ENCODE measurements around the gene ASTN2. TPM values are rescaled to one million over a fixed set of nuclear protein-coding genes. Genes with fewer than 3 reads are reported as not detected.

ASTN2 gene
- total and polyA plus RNA-seq, 2 donors (not counting 3 experiments of a cell fraction or from before 2014, with no cell fraction given): 1.0 to 1.9 TPM

GRCh38 chr9:116506685-116507084, 908.2 kb downstream of the ASTN2 start:
- no peaks in the 10 kb centered on the region for H3K27me3 ChIP-seq (ENCODE audit: control insufficient read depth in 2 of 2, insufficient read depth in 2 of 2, low read length in 2 of 2)
- dilution Hi-C loops (cut with MboI; ENCODE audit: extremely low pct_ligation_motif_present, low sequenced_read_pairs) (no loop called here), intact Hi-C loops (cut with micrococcal nuclease) (no loop called here)
- no peak overlapping the region for H3K4me3 ChIP-seq (replicated peaks in 1 of 3; ENCODE audit: insufficient read depth in 1 of 3, low read depth in 1 of 3, low read length in 3 of 3)
- H3K9ac ChIP-seq (replicated peaks; ENCODE audit: extremely low read depth, insufficient read depth, low read length): no peak overlapping the region
- H3K27ac ChIP-seq (ENCODE audit: insufficient read depth, low read depth, low read length): no peak overlapping the region
- no peak overlapping the region for H2AFZ ChIP-seq (ENCODE audit: low read depth, low read length)
- H3K4me1 ChIP-seq (ENCODE audit: control insufficient read depth, extremely low read depth, insufficient read depth, low read length): no peaks in the 10 kb centered on the region
- TF ChIP-seq EZH2 (IDR thresholded peaks at IDR 0.05; ENCODE audit: borderline replicate concordance, low read depth, low read length, severe bottlenecking) (no peak), MYC (IDR thresholded peaks at IDR 0.05; ENCODE audit: low read depth, low read length) (no peak), POLR2A (IDR thresholded peaks at IDR 0.05; ENCODE audit: low read depth, low read length) (no peak), JUN (IDR thresholded peaks at IDR 0.05; ENCODE audit: borderline replicate concordance, insufficient read depth, insufficient read length, low read depth) (no peak), GATA2 (IDR thresholded peaks at IDR 0.05; ENCODE audit: insufficient read depth, insufficient read length, low read depth, low read length) (no peak), MAX (IDR thresholded peaks at IDR 0.05; ENCODE audit: insufficient read depth, insufficient read length) (no peak), FOS (IDR thresholded peaks at IDR 0.05; ENCODE audit: borderline replicate concordance, insufficient read depth, low read length) (no peak), POLR2AphosphoS5 (IDR thresholded peaks at IDR 0.05; ENCODE audit: insufficient read depth, low read depth, low read length) (no peak)
- TF ChIP-seq, protein P1, sequence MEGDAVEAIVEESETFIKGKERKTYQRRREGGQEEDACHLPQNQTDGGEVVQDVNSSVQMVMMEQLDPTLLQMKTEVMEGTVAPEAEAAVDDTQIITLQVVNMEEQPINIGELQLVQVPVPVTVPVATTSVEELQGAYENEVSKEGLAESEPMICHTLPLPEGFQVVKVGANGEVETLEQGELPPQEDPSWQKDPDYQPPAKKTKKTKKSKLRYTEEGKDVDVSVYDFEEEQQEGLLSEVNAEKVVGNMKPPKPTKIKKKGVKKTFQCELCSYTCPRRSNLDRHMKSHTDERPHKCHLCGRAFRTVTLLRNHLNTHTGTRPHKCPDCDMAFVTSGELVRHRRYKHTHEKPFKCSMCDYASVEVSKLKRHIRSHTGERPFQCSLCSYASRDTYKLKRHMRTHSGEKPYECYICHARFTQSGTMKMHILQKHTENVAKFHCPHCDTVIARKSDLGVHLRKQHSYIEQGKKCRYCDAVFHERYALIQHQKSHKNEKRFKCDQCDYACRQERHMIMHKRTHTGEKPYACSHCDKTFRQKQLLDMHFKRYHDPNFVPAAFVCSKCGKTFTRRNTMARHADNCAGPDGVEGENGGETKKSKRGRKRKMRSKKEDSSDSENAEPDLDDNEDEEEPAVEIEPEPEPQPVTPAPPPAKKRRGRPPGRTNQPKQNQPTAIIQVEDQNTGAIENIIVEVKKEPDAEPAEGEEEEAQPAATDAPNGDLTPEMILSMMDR (IDR thresholded peaks at IDR 0.05; ENCODE audit: extremely low read depth in 1 of 2, insufficient read depth in 1 of 2, low read depth in 1 of 2, low read length in 2 of 2): no peak
- no peaks in the 10 kb centered on the region for H4K20me1 ChIP-seq (replicated peaks; ENCODE audit: control insufficient read depth, extremely low read depth, insufficient read depth, low read length)
- no peaks in the 10 kb centered on the region for H3K36me3 ChIP-seq (ENCODE audit: control insufficient read depth in 2 of 2, extremely low read depth in 1 of 2, insufficient read depth in 2 of 2, low read length in 2 of 2)
- ChIA-PET POLR2A (no interaction called here), CTCF (interaction anchor here (1.0 kb wide), 1 partner anchor 354 kb away, joined by 3 read pairs; no protein-coding TSS in a partner anchor)
- BruUV-seq (replicated peaks): no TSS peak
- H3K4me2 ChIP-seq (ENCODE audit: insufficient read depth, low read length): no peak overlapping the region
- no peaks in the 10 kb centered on the region for H3K79me2 ChIP-seq (ENCODE audit: control insufficient read depth, insufficient read depth, low read length)
- no peak for FAIRE-seq
- no peak for DNase-seq (ENCODE audit: low read depth, low spot score)
- H3K9me1 ChIP-seq (replicated peaks; ENCODE audit: control insufficient read depth, extremely low read depth, insufficient read depth, low read length): no peaks in the 10 kb centered on the region
- H3K9me3 ChIP-seq (replicated peaks; ENCODE audit: control insufficient read depth, insufficient read depth, low read length): peaks cover 2% of the 10 kb centered on the region

Measured in endothelial cell of umbilical vein (primary cell).